SJCRH30 (cell line): Measurements from ENCODE around the gene FOXN4. TPM values are rescaled to one million over a fixed set of nuclear protein-coding genes. Genes with fewer than 3 reads are reported as not detected.

Experiments used
- DNase-seq, 2 experiments: peaks; one replicate each; pipeline ENCODE4 v3.0.0-alpha.2; 2015 to 2020
- H3K27ac ChIP-seq: fragments of 250-450 bp; sonication (Bioruptor Pico); 2 replicates; pipeline ENCODE4 v1.5.1; 2020; ENCODE audit warnings: mild to moderate bottlenecking, moderate library complexity
- H3K27me3 ChIP-seq: fragments of 250-450 bp; sonication (Bioruptor Pico); 2 replicates; pipeline ENCODE4 v1.5.1; 2020; ENCODE audit warnings: mild to moderate bottlenecking, moderate library complexity
- H3K36me3 ChIP-seq: fragments of 250-450 bp; sonication (Bioruptor Pico); 2 replicates; pipeline ENCODE4 v1.5.1; 2020; ENCODE audit warnings: mild to moderate bottlenecking, moderate library complexity
- H3K4me1 ChIP-seq: fragments of 250-450 bp; sonication (Bioruptor Pico); 2 replicates; pipeline ENCODE4 v1.5.1; 2020; ENCODE audit warnings: mild to moderate bottlenecking, moderate library complexity
- H3K4me3 ChIP-seq: fragments of 250-450 bp; sonication (Bioruptor Pico); 2 replicates; pipeline ENCODE4 v1.5.1; 2020; ENCODE audit warnings: mild to moderate bottlenecking, moderate library complexity
- H3K9me3 ChIP-seq: fragments of 250-450 bp; sonication (Bioruptor Pico); replicated peaks from 2 replicates; pipeline ENCODE4 v1.5.1; 2020; ENCODE audit warnings: mild to moderate bottlenecking, moderate library complexity
- total RNA-seq: library from RNA; depleted of rRNA; stranded (reverse); fragments of >200 nt; shearing (Covaris generic); gene quantifications from 2 replicates; pipeline ENCODE4 v1.2.3, GENCODE V29; 2014

The FOXN4 gene
- total RNA-seq, 1 experiment from 2014 or later, result not detected

GRCh38 chr12:109279525-109279924, 29.6 kb downstream of the FOXN4 start:
- no peak for DNase-seq
- peaks cover 2% of the 10 kb centered on the region; the same call in 1 of the 2 replicates for H3K27me3 ChIP-seq
- H3K4me1 ChIP-seq, result 0 out of 2 replicates have a peak, but pooled peaks cover 6% of the 10 kb centered on the region
- no peaks in the 10 kb centered on the region for H3K9me3 ChIP-seq
- no peak overlapping the region for H3K4me3 ChIP-seq
- no peak overlapping the region for H3K27ac ChIP-seq
- H3K36me3 ChIP-seq, result no peaks in the 10 kb centered on the region

GRCh38 chr12:109278912-109279311, 30.2 kb downstream of the FOXN4 start:
- DNase-seq, result no peak
- Histone ChIP-seq H3K36me3 (no peaks in the 10 kb centered on the region), H3K4me3 (no peak overlapping the region), H3K27ac (no peak overlapping the region), H3K27me3 (peaks cover 2% of the 10 kb centered on the region; the same call in 1 of the 2 replicates), H3K4me1 (0 out of 2 replicates have a peak, but pooled peaks cover 6% of the 10 kb centered on the region), H3K9me3 (no peaks in the 10 kb centered on the region)

- Histone ChIP-seq H3K36me3 (no peaks in the 10 kb centered on the region), H3K4me3 (no peak overlapping the region), H3K27me3 (peaks cover 2% of the 10 kb centered on the region; the same call in 1 of the 2 replicates), H3K4me1 (0 out of 2 replicates have a peak, but pooled peaks cover 6% of the 10 kb centered on the region), H3K27ac (no peak overlapping the region), H3K9me3 (no peaks in the 10 kb centered on the region)
- DNase-seq, result peak in 1 of 2 experiments; percentile 17
These were observed 31.0 kb downstream of the FOXN4 start for GRCh38 chr12:109277899-109278762.

GRCh38 chr12:109277255-109277898, 31.7 kb downstream of the FOXN4 start:
- Histone ChIP-seq H3K27ac (no peak overlapping the region), H3K4me1 (0 out of 2 replicates have a peak, but pooled peaks cover 6% of the 10 kb centered on the region), H3K27me3 (peaks cover 2% of the 10 kb centered on the region; the same call in 1 of the 2 replicates), H3K36me3 (no peaks in the 10 kb centered on the region), H3K4me3 (no peak overlapping the region), H3K9me3 (no peaks in the 10 kb centered on the region)
- no peak for DNase-seq

GRCh38 chr12:109276160-109276559, 32.9 kb downstream of the FOXN4 start:
- Histone ChIP-seq H3K4me1 (0 out of 2 replicates have a peak, but pooled peaks cover 6% of the 10 kb centered on the region), H3K9me3 (no peaks in the 10 kb centered on the region), H3K4me3 (no peak overlapping the region), H3K27me3 (peaks cover 2% of the 10 kb centered on the region; the same call in 1 of the 2 replicates), H3K36me3 (no peaks in the 10 kb centered on the region), H3K27ac (no peak overlapping the region)
- DNase-seq, result no peak

GRCh38 chr12:109275173-109275572, 33.9 kb downstream of the FOXN4 start:
- Histone ChIP-seq H3K27ac (no peak overlapping the region), H3K27me3 (peaks cover 2% of the 10 kb centered on the region; the same call in 1 of the 2 replicates), H3K9me3 (no peaks in the 10 kb centered on the region), H3K4me1 (0 out of 2 replicates have a peak, but pooled peaks cover 6% of the 10 kb centered on the region), H3K36me3 (no peaks in the 10 kb centered on the region), H3K4me3 (no peak overlapping the region)
- DNase-seq, result no peak

GRCh38 chr12:109274381-109274780, 34.7 kb downstream of the FOXN4 start:
- Histone ChIP-seq H3K4me3 (no peak overlapping the region), H3K4me1 (0 out of 2 replicates have a peak, but pooled peaks cover 6% of the 10 kb centered on the region), H3K36me3 (no peaks in the 10 kb centered on the region), H3K27ac (no peak overlapping the region), H3K9me3 (no peaks in the 10 kb centered on the region), H3K27me3 (peaks cover 2% of the 10 kb centered on the region; the same call in 1 of the 2 replicates)
- DNase-seq, result no peak

- H3K4me3 ChIP-seq, result no peak overlapping the region
- peaks cover 2% of the 10 kb centered on the region; the same call in 1 of the 2 replicates for H3K27me3 ChIP-seq
- DNase-seq, result peak in 1 of 2 experiments; percentile 16
- H3K4me1 ChIP-seq, result 0 out of 2 replicates have a peak, but pooled peaks cover 5% of the 10 kb centered on the region
- no peak overlapping the region for H3K27ac ChIP-seq
- H3K36me3 ChIP-seq, result no peaks in the 10 kb centered on the region
- H3K9me3 ChIP-seq, result no peaks in the 10 kb centered on the region
These were observed 35.7 kb downstream of the FOXN4 start for GRCh38 chr12:109273354-109273753.

- no peak overlapping the region for H3K27ac ChIP-seq
- no peaks in the 10 kb centered on the region for H3K27me3 ChIP-seq
- no peak overlapping the region for H3K4me3 ChIP-seq
- no peaks in the 10 kb centered on the region for H3K9me3 ChIP-seq
- no peaks in the 10 kb centered on the region for H3K36me3 ChIP-seq
- DNase-seq, result no peak
- H3K4me1 ChIP-seq, result no peaks in the 10 kb centered on the region
These were observed 37.7 kb downstream of the FOXN4 start for GRCh38 chr12:109271418-109271817.

GRCh38 chr12:109270494-109270893, 38.6 kb downstream of the FOXN4 start:
- Histone ChIP-seq H3K4me3 (no peak overlapping the region), H3K4me1 (no peaks in the 10 kb centered on the region), H3K27me3 (no peaks in the 10 kb centered on the region), H3K9me3 (no peaks in the 10 kb centered on the region), H3K27ac (no peak overlapping the region), H3K36me3 (no peaks in the 10 kb centered on the region)
- DNase-seq, result no peak

- no peaks in the 10 kb centered on the region for H3K4me1 ChIP-seq
- no peaks in the 10 kb centered on the region for H3K36me3 ChIP-seq
- H3K4me3 ChIP-seq, result no peak overlapping the region
- H3K27me3 ChIP-seq, result no peaks in the 10 kb centered on the region
- H3K27ac ChIP-seq, result no peak overlapping the region
- H3K9me3 ChIP-seq, result no peaks in the 10 kb centered on the region
- no peak for DNase-seq
These were observed 39.7 kb downstream of the FOXN4 start for GRCh38 chr12:109269428-109269827.

GRCh38 chr12:109268896-109269295, 40.2 kb downstream of the FOXN4 start:
- no peak overlapping the region for H3K4me3 ChIP-seq
- H3K27ac ChIP-seq, result no peak overlapping the region
- H3K9me3 ChIP-seq, result no peaks in the 10 kb centered on the region
- no peaks in the 10 kb centered on the region for H3K27me3 ChIP-seq
- DNase-seq, result no peak
- no peaks in the 10 kb centered on the region for H3K4me1 ChIP-seq
- H3K36me3 ChIP-seq, result no peaks in the 10 kb centered on the region

GRCh38 chr12:109267361-109267760, 41.7 kb downstream of the FOXN4 start:
- Histone ChIP-seq H3K27me3 (no peaks in the 10 kb centered on the region), H3K4me1 (no peaks in the 10 kb centered on the region), H3K27ac (no peak overlapping the region), H3K36me3 (no peaks in the 10 kb centered on the region), H3K4me3 (no peak overlapping the region), H3K9me3 (no peaks in the 10 kb centered on the region; the same call in 1 of the 2 replicates)
- no peak for DNase-seq

GRCh38 chr12:109266106-109266879, 42.8 kb downstream of the FOXN4 start:
- Histone ChIP-seq H3K27ac (no peak overlapping the region), H3K36me3 (no peaks in the 10 kb centered on the region), H3K27me3 (no peaks in the 10 kb centered on the region), H3K4me1 (no peaks in the 10 kb centered on the region), H3K4me3 (no peak overlapping the region), H3K9me3 (no peaks in the 10 kb centered on the region; the same call in 1 of the 2 replicates)
- DNase-seq, result no peak
